Suprapubic skin (tissue), 4 donors: ENCODE results near the gene INSIG2. TPM values are rescaled to one million over a fixed set of nuclear protein-coding genes. Genes with fewer than 3 reads are reported as not detected.

Source experiments
- DNase-seq, 2 donors: peaks; one replicate each; pipeline ENCODE4 v3.0.0-alpha.2; 2019; ENCODE audit warnings: low spot score in 2 of 2
- H3K27ac ChIP-seq: fragments of 200-600 bp; sonication (generic); one replicate; pipeline ENCODE4 v1.5.1; 2019
- H3K27me3 ChIP-seq: fragments of 200-600 bp; sonication (generic); one replicate; pipeline ENCODE4 v1.5.1; 2019
- H3K36me3 ChIP-seq: fragments of 200-600 bp; sonication (generic); one replicate; pipeline ENCODE4 v1.5.1; 2019
- H3K4me1 ChIP-seq: fragments of 200-600 bp; sonication (generic); one replicate; pipeline ENCODE4 v1.5.1; 2019
- H3K4me3 ChIP-seq: fragments of 200-600 bp; sonication (generic); one replicate; pipeline ENCODE4 v1.5.1; 2019; ENCODE audit warnings: mild to moderate bottlenecking
- H3K9me3 ChIP-seq: fragments of 200-600 bp; sonication (generic); one replicate; pipeline ENCODE4 v1.5.1; 2019
- CTCF ChIP-seq, 2 donors: fragments of 200-600 bp in 1 of 2; fragments of 450-650 bp in 1 of 2; sonication (generic) in 1 of 2; IDR thresholded peaks; one replicate each; pipeline ENCODE4 v1.5.1; 2016 to 2019; ENCODE audit warnings: antibody characterized with exemption in 2 of 2, mild to moderate bottlenecking in 1 of 2, moderate library complexity in 1 of 2
- EP300 ChIP-seq: sonication (generic); formaldehyde crosslinking; IDR thresholded peaks from one replicate; pipeline ENCODE4 v1.6.1; 2017; ENCODE audit warnings: antibody characterized with exemption
- POLR2A ChIP-seq, 2 donors: fragments of 450-650 bp; IDR thresholded peaks; one replicate each; pipeline ENCODE4 v1.6.1; 2017; ENCODE audit warnings: antibody characterized with exemption in 2 of 2, mild to moderate bottlenecking in 2 of 2, moderate library complexity in 2 of 2
- POLR2AphosphoS5 ChIP-seq, 3 donors: sonication (generic); formaldehyde crosslinking; IDR thresholded peaks; one replicate each; pipeline ENCODE4 v1.6.1; 2017; ENCODE audit warnings: antibody characterized with exemption in 3 of 3
- WGBS: methylation state at CpG from one replicate; pipeline ENCODE4 v1.1.5; 2018; 5-methylcytosine and 5-hydroxymethylcytosine counted together
- total RNA-seq, 4 donors: library from RNA; depleted of rRNA; stranded (reverse); fragments of >200 nt; gene quantifications; one replicate each; pipeline ENCODE4 v1.1.0, GENCODE V29; 2016

Gene INSIG2
- total RNA-seq, 4 donors from 2014 or later: 6.9 to 14.9 (median 9.3) TPM

GRCh38 chr2:118154176-118154575 lies 65.9 kb downstream of the INSIG2 start:
- H3K4me1 ChIP-seq: no peaks in the 10 kb centered on the region
- H3K9me3 ChIP-seq: peaks cover 5% of the 10 kb centered on the region
- no peak for DNase-seq
- WGBS: 88% methylated on average over 2 of the region's 2 CpGs
- H3K4me3 ChIP-seq: no peak overlapping the region
- H3K27me3 ChIP-seq: no peaks in the 10 kb centered on the region
- H3K27ac ChIP-seq: no peak overlapping the region
- TF ChIP-seq POLR2AphosphoS5 (IDR thresholded peaks at IDR 0.05): no peak
- TF ChIP-seq POLR2A (IDR thresholded peaks at IDR 0.05): no peak
- no peak for TF ChIP-seq CTCF (IDR thresholded peaks at IDR 0.05)
- TF ChIP-seq EP300: no peak
- H3K36me3 ChIP-seq: no peaks in the 10 kb centered on the region

Other genes starting within 250 kb of the INSIG2 start
- 10 to 100 TPM; 11.6 to 55.6 (median 23.9) TPM for gene CCDC93, start 74.4 kb upstream of the INSIG2 start, total RNA-seq